IMR-90 (cell line): ENCODE results near the gene MLH3.
"Not testable (repeated sequence)": the region's sequence is repeated elsewhere in the genome, so short reads cannot be mapped to it uniquely, and the experiment has no call there.

Source experiments
- BHLHE40 ChIP-seq: fragments of 150-350 bp; IDR thresholded peaks from 2 replicates; pipeline ENCODE4 v1.6.1; 2016; ENCODE audit warnings: mild to moderate bottlenecking, low read depth, low read length
- MXI1 ChIP-seq: IDR thresholded peaks from 2 replicates; pipeline ENCODE4 v1.6.1; 2012; ENCODE audit warnings: low read depth, mild to moderate bottlenecking, low read length, moderate library complexity, borderline replicate concordance
- POLR2A ChIP-seq: IDR thresholded peaks from 2 replicates; pipeline ENCODE4 v1.6.1; 2012; ENCODE audit warnings: mild to moderate bottlenecking, low read depth, low read length
- RAD21 ChIP-seq: IDR thresholded peaks from 2 replicates; pipeline ENCODE4 v1.6.1; 2012; ENCODE audit warnings: low read length, improper control_type of control experiment
- RFX5 ChIP-seq: IDR thresholded peaks from 2 replicates; pipeline ENCODE4 v1.8.0; 2012; ENCODE audit warnings: low read depth, mild to moderate bottlenecking, low read length, moderate library complexity
- USF2 ChIP-seq: fragments of 150-350 bp; IDR thresholded peaks from 2 replicates; pipeline ENCODE4 v1.6.1; 2017; ENCODE audit warnings: mild to moderate bottlenecking, antibody characterized with exemption, low read length, low read depth
- TF ChIP-seq, protein P1 (sequence below): conservative IDR thresholded peaks from 2 replicates; pipeline ENCODE4 v1.5.1; 2012; ENCODE audit warnings: mild to moderate bottlenecking, low read depth, low read length, improper control_type of control experiment

- not testable (repeated sequence) for TF ChIP-seq POLR2A, BHLHE40, RAD21, RFX5, USF2, MXI1
- TF ChIP-seq, protein P1, sequence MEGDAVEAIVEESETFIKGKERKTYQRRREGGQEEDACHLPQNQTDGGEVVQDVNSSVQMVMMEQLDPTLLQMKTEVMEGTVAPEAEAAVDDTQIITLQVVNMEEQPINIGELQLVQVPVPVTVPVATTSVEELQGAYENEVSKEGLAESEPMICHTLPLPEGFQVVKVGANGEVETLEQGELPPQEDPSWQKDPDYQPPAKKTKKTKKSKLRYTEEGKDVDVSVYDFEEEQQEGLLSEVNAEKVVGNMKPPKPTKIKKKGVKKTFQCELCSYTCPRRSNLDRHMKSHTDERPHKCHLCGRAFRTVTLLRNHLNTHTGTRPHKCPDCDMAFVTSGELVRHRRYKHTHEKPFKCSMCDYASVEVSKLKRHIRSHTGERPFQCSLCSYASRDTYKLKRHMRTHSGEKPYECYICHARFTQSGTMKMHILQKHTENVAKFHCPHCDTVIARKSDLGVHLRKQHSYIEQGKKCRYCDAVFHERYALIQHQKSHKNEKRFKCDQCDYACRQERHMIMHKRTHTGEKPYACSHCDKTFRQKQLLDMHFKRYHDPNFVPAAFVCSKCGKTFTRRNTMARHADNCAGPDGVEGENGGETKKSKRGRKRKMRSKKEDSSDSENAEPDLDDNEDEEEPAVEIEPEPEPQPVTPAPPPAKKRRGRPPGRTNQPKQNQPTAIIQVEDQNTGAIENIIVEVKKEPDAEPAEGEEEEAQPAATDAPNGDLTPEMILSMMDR: not testable (repeated sequence)
Observed at GRCh38 chr14:74995781-74996180, 55.5 kb downstream of the MLH3 start.
